ENCODE results near the gene SLC9A9. TPM values are rescaled to one million over a fixed set of nuclear protein-coding genes. Genes with fewer than 3 reads are reported as not detected.

The SLC9A9 gene
- total RNA-seq, 6 experiments from 2014 or later = 1.3 to 6.3 (median 3.0) TPM

GRCh38 chr3:143352850-143353550 is 495.3 kb downstream of the SLC9A9 start:
- TF ChIP-seq, protein P1, sequence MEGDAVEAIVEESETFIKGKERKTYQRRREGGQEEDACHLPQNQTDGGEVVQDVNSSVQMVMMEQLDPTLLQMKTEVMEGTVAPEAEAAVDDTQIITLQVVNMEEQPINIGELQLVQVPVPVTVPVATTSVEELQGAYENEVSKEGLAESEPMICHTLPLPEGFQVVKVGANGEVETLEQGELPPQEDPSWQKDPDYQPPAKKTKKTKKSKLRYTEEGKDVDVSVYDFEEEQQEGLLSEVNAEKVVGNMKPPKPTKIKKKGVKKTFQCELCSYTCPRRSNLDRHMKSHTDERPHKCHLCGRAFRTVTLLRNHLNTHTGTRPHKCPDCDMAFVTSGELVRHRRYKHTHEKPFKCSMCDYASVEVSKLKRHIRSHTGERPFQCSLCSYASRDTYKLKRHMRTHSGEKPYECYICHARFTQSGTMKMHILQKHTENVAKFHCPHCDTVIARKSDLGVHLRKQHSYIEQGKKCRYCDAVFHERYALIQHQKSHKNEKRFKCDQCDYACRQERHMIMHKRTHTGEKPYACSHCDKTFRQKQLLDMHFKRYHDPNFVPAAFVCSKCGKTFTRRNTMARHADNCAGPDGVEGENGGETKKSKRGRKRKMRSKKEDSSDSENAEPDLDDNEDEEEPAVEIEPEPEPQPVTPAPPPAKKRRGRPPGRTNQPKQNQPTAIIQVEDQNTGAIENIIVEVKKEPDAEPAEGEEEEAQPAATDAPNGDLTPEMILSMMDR (IDR thresholded peaks at IDR 0.05) = no peak
- no peak for TF ChIP-seq POLR2A (IDR thresholded peaks at IDR 0.05)
- H3K27ac ChIP-seq = no peak overlapping the region
- H3K4me3 ChIP-seq = no peak overlapping the region
- no peaks in the 10 kb centered on the region for H3K36me3 ChIP-seq
- DNase-seq = no peak
- 60% methylated on average over 6 of the region's 6 CpGs for WGBS (ENCODE audit: insufficient coverage, low coverage, low lambda C conversion rate, missing lambda C conversion rate)
- ATAC-seq = peak; percentile 24 to 72 (median 68)
- H3K4me1 ChIP-seq = no peaks in the 10 kb centered on the region
- intact Hi-C loops (cut with DNase I) = no loop called here
- no peaks in the 10 kb centered on the region for H3K9me3 ChIP-seq
- H3K27me3 ChIP-seq = no peaks in the 10 kb centered on the region

DNA sequence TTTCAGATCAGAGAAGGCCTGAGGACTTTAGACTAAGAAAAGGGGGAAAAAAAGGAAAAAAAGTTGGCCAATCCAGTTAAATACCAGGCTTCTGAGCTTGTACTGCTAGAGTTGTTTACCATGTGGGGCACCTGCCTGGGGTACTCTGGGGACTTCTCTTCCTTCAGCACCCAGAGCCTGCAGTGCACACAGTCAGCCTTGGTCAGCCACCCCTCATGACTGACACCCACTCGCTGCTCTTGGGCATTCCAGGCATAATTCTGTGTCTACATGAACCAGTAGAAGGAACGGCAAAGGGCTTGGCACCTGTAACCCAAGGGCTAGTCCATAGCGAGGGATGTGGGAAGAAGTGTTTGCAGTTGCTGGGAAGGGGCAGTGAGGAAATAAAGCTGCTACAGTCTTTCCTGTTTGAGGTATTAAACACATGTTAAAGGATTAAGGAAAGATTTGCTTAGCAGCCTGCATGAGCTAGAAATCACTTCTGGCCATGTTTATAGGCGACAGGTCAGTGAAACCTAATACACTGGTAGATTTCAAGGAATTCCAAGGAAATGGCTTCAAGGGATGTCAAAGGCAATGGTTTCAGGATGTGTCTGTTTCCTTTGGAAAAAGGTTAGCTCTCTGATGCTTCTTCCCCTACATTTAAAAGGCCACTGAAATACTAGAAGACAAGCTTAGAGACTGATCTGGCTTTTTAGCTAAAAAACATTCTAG is 496.2 kb downstream of the SLC9A9 start:
- intact Hi-C loops (cut with DNase I) = no loop called here
- no peak for DNase-seq
- H3K27me3 ChIP-seq = no peaks in the 10 kb centered on the region

GRCh38 chr3:143351354-143351753 is 496.9 kb downstream of the SLC9A9 start:
- no peak overlapping the region for H3K27ac ChIP-seq
- no peak overlapping the region for H3K4me3 ChIP-seq
- no peak for ATAC-seq
- TF ChIP-seq, protein P1 (IDR thresholded peaks at IDR 0.05) = no peak
- no peak for TF ChIP-seq POLR2A (IDR thresholded peaks at IDR 0.05)
- H3K27me3 ChIP-seq = no peaks in the 10 kb centered on the region
- intact Hi-C loops (cut with DNase I) = no loop called here
- no peaks in the 10 kb centered on the region for H3K9me3 ChIP-seq
- H3K4me1 ChIP-seq = no peaks in the 10 kb centered on the region
- no peak for DNase-seq
- WGBS (ENCODE audit: insufficient coverage, low coverage, low lambda C conversion rate, missing lambda C conversion rate) = 82% methylated on average over 2 of the region's 2 CpGs
- no peaks in the 10 kb centered on the region for H3K36me3 ChIP-seq

More for the DNA sequence above, 496.2 kb downstream of the SLC9A9 start:
- Histone ChIP-seq H3K36me3 (no peaks in the 10 kb centered on the region), H3K9me3 (no peaks in the 10 kb centered on the region), H3K4me1 (no peaks in the 10 kb centered on the region), H3K4me3 (no peak overlapping the region), H3K27ac (no peak overlapping the region)
- TF ChIP-seq POLR2A (IDR thresholded peaks at IDR 0.05) = no peak
- TF ChIP-seq, protein P1 (IDR thresholded peaks at IDR 0.05) = no peak
- WGBS (ENCODE audit: insufficient coverage, low coverage, low lambda C conversion rate, missing lambda C conversion rate) = 69% methylated on average over 3 of the region's 4 CpGs
- peak; percentile 14 to 78 (median 64) for ATAC-seq

GRCh38 chr3:143349455-143349854 is 498.8 kb downstream of the SLC9A9 start:
- Histone ChIP-seq H3K4me1 (no peaks in the 10 kb centered on the region), H3K36me3 (no peaks in the 10 kb centered on the region), H3K27me3 (no peaks in the 10 kb centered on the region), H3K9me3 (no peaks in the 10 kb centered on the region), H3K27ac (no peak overlapping the region), H3K4me3 (no peak overlapping the region)
- TF ChIP-seq, protein P1 (IDR thresholded peaks at IDR 0.05) = no peak
- TF ChIP-seq POLR2A (IDR thresholded peaks at IDR 0.05) = no peak
- DNase-seq (no peak), ATAC-seq (no peak)
- intact Hi-C loops (cut with DNase I) = no loop called here
- 66% methylated on average over 2 of the region's 2 CpGs for WGBS (ENCODE audit: insufficient coverage, low coverage, low lambda C conversion rate, missing lambda C conversion rate)

All from right lobe of liver (tissue), 6 donors.